DMS114 treated with DMSO at 0.1 percent for 48 hours (cell line): Measurements from ENCODE around the gene TMPRSS5.
"Not testable (repeated sequence)": the region's sequence is repeated elsewhere in the genome, so short reads cannot be mapped to it uniquely, and the experiment has no call there.

ENCODE experiments used
- DNase-seq: peaks from one replicate; lab custom pipeline; 2025; ENCODE audit not compliant: unreplicated experiment; lab: John Stamatoyannopoulos, UW

Gene TMPRSS5

GRCh38 chr11:113697756-113698407 lies 8.2 kb downstream of the TMPRSS5 start:
- no peak for DNase-seq

- DNase-seq, result no peak
Measured at GRCh38 chr11:113697111-113697510, 9.0 kb downstream of the TMPRSS5 start.

GRCh38 chr11:113695207-113695606 lies 10.9 kb downstream of the TMPRSS5 start:
- no peak for DNase-seq

GRCh38 chr11:113694390-113694789 lies 11.7 kb downstream of the TMPRSS5 start:
- DNase-seq, result no peak

GRCh38 chr11:113693030-113693429 lies 13.1 kb downstream of the TMPRSS5 start:
- no peak for DNase-seq

- DNase-seq, result no peak
Measured at GRCh38 chr11:113690619-113691569, 15.2 kb downstream of the TMPRSS5 start.

GRCh38 chr11:113689768-113690618 lies 16.1 kb downstream of the TMPRSS5 start:
- no peak for DNase-seq

GRCh38 chr11:113685654-113686359 lies 20.3 kb downstream of the TMPRSS5 start:
- DNase-seq, result no peak

GRCh38 chr11:113684496-113684895 lies 21.6 kb downstream of the TMPRSS5 start:
- no peak for DNase-seq

- no peak for DNase-seq
Measured at GRCh38 chr11:113683481-113684046, 22.5 kb downstream of the TMPRSS5 start.

- DNase-seq, result no peak
Measured at GRCh38 chr11:113681711-113682413, 24.2 kb downstream of the TMPRSS5 start.

GRCh38 chr11:113681282-113681681 lies 24.8 kb downstream of the TMPRSS5 start:
- DNase-seq, result no peak

GRCh38 chr11:113677685-113678084 lies 28.4 kb downstream of the TMPRSS5 start:
- no peak for DNase-seq

GRCh38 chr11:113675565-113675964 lies 30.5 kb downstream of the TMPRSS5 start:
- no peak for DNase-seq

GRCh38 chr11:113675003-113675561 lies 31.0 kb downstream of the TMPRSS5 start:
- no peak for DNase-seq

GRCh38 chr11:113674397-113674685 lies 31.8 kb downstream of the TMPRSS5 start:
- no peak for DNase-seq

GRCh38 chr11:113673550-113674396 lies 32.3 kb downstream of the TMPRSS5 start:
- no peak for DNase-seq

GRCh38 chr11:113671914-113672313 lies 34.2 kb downstream of the TMPRSS5 start:
- DNase-seq, result not testable (repeated sequence)

- DNase-seq, result no peak
Measured at GRCh38 chr11:113670831-113671215, 35.3 kb downstream of the TMPRSS5 start.
